HG03196 (cell line): ENCODE measurements around the gene JARID2.

Source experiments
- ATAC-seq: cut with Tn5 transposase; IDR thresholded peaks from one replicate; pipeline ENCODE4 v1.9.1; 2021; ENCODE audit not compliant: unreplicated experiment

Gene JARID2

GRCh38 chr6:15555101-15556038 lies 309.5 kb downstream of the JARID2 start:
- no peak for ATAC-seq

GRCh38 chr6:15556711-15557110 lies 310.8 kb downstream of the JARID2 start:
- ATAC-seq = no peak

- ATAC-seq = no peak
These were observed 311.3 kb downstream of the JARID2 start for GRCh38 chr6:15557174-15557573.

GRCh38 chr6:15560713-15561112 lies 314.8 kb downstream of the JARID2 start:
- ATAC-seq = no peak

GRCh38 chr6:15561447-15562199 lies 315.8 kb downstream of the JARID2 start:
- no peak for ATAC-seq

GRCh38 chr6:15562977-15563376 lies 317.1 kb downstream of the JARID2 start:
- ATAC-seq = no peak

GRCh38 chr6:15569035-15569995 lies 323.4 kb downstream of the JARID2 start:
- no peak for ATAC-seq

GRCh38 chr6:15570171-15570570 lies 324.3 kb downstream of the JARID2 start:
- ATAC-seq = no peak
